Stimulated activated CD4-positive, alpha-beta T cell treated with anti-CD3 and anti-CD28 coated beads, Interleukin-4, amount 100 ng/mL, for 4 hours (primary cell): ENCODE results near the gene IDI1.
"Not testable (repeated sequence)": the region's sequence is repeated elsewhere in the genome, so short reads cannot be mapped to it uniquely, and the experiment has no call there.

Experiments
- DNase-seq, 2 experiments: peaks; one replicate each; pipeline ENCODE4 v3.0.0-alpha.2; 2020

IDI1 gene

DNA sequence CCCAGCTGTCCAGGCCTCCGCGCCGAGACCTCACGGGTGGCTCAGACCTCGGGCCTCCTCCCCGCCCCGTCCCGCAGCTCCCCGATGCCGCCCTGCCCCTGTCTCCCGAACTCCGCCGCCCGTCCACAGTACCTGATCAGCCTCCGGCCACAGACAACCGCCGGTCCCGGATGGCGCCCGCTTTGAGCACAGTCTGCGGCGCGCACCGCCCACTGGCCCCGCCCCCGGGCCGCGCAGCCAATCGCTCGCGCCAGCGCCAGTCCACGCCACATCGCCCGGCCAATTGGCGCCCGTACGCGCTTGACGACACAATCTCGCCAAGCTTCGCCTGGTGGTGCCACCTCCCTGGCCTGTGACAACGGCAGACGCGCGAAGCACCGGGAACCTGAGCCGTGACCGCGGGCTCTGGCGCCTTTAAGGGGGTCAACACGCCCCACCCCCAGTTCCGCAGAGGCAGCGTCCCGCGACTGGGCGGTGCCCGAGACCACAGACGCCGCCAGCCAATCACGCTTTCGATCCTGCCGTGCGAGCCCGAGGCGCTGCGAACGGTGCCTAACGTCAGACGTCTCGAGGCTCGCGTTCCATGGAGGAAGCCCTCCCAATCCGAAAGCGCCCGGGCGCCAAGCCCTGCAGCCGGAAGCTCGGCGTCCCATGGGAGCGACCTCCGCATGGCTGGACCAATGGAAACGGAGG lies at the start of gene IDI1:
Gene IDI1 (minus strand): TSS at position 388 of the 693 bp plus-strand sequence. CDS start 116 bp downstream, at position 272.
- peak; percentile 95 to 96 for DNase-seq

DNA sequence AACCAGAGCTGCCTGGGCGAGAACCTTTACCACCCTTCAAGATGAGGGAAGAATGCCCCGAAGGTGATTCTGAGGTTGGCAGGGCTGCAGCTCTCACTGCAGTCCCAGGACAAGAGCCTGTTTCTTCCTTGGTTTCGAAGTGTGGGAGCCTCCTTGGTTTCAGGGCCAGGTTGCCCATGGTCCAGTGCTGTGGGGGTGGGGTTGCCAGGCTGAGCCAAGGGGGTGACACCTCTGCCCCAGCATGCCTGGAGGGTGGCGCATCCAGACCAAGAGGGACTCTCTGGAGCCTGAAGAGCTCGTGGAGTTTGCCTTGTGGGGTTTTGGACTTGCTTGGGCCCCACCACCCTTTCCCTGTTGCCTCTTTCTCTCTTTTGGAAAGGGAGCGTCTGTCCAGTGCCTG lies 48.5 kb upstream of the IDI1 start:
- DNase-seq = no peak

DNA sequence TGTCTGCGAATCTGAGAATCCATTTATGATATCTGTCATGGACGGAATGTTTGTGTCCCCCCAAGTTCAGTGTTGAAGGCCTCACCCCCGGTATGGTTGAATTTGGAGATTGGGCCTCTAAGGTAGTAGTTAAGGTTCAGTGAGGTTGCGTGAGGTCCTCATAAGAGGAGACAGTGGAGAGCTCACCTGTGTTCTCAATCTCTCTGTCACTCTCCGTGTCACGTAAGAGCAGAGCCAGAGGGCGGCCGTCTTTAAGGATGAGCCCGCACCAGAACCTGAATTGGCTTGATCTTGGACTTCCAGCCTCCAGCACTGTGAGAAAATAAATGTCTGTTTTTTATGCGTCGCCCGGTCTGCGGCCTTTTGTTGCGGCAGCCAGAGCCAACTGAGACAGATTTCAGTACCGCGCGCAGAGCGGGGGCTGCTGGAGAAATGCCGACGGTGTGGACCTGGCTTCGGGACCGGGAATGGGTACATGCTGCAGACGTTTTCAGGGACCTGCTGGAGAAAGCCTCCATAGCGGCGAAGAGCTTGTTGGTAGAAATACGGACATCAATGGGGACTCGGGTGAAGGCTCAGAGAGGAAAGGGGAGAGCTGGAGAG lies 47.5 kb upstream of the IDI1 start:
- DNase-seq = no peak

DNA sequence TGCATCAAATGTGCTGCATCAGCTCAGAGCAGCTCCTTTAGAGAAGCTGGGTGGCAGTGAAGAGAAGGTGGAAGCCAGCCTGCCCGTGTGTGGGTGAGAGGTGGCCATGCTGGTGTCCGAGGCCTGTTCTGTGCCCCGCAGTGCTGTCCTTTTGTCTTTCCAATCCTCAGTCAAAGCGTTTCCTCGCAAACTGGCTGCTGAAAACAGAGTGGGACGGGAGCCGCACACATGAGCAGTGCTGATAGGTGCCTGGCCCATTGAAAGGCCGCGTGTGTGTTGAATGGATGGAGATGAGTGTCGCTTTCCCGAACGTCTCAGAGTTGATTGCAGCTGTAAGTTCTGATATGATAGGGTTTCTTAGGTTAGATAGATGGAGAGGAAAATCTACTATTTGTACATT lies 46.6 kb upstream of the IDI1 start:
- DNase-seq = no peak

DNA sequence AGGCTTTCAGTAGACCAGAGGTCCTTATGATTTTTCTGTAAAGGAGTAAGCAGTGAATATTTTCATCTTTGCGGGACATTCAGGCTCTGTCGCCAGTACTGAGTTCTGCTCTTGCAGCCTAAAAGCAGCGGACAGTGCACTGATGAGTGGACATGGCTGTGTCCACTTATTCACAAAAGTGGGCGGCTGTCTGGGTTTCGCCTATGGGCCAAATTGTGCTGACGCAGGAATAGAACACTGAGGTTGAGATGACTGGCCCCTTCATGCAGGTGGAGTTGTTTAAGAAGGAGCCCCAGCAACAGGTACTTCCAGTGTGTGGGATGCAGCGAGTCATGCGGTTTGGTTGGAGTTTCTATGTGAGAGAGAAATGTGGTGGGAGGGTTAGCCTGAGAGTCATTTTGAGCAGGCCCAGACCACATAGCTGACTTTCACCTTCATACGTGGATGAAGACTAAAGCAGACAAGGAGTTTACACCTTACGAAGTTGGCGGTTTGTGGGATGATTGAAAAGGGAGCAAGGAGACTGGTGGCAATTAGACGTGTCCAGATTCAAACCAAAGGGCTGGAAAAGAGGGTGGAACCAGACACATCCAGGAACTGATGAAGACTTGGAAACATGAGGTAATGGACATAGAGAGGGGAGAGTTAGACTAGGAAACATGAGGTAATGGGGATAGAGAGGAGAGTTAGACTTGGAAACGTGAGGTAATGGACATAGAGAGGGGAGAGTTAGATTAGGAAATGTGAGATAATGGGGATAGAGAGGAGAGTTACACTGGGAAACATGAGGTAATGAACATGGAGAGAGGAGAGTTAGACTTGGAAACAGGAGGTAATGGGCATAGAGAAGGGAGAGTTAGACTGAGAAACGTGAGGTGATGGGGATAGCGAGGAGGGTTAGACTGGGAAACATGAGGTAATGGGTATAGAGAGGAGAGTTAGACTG lies 45.5 kb upstream of the IDI1 start:
- peak; percentile 39 to 40 for DNase-seq

DNA sequence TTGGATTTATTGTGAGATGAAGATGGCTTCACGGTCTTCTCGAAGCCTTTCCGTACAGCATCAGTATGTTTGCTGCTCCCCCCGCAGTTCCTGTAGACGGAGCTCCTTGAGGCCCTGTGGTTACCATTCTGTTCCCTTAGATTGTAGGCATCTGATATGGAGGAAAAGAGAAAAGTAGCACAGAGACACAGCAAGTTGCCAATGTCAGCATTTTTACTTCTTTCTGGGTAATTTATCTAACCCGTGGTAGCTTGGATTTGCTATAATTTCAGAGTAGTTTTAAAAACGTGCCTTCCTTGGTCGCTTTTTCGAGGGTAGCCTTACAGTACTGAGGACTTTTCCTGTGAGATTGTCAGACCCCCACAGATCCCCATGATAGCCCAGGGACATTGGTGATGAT lies 44.8 kb upstream of the IDI1 start:
- DNase-seq = no peak

DNA sequence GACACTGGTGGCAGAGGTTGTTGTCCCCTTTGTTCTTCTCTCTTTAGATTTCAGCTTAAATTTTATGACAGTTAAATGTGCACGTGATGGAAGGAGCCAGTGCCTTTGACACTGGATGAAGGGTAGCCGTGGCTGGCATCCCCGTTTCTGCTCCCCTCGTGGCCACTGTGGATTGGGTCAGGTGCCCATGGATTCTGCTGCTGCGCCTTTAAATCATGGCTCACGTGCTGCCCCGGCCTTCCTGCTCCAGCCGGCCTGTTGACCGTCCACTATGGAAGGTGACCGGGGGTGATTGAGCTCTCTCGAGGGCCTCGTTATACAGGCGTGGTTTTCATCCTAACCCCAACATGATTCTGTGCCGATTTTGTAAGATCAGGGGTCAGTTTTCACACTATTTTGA lies 41.8 kb upstream of the IDI1 start:
- no peak for DNase-seq

DNA sequence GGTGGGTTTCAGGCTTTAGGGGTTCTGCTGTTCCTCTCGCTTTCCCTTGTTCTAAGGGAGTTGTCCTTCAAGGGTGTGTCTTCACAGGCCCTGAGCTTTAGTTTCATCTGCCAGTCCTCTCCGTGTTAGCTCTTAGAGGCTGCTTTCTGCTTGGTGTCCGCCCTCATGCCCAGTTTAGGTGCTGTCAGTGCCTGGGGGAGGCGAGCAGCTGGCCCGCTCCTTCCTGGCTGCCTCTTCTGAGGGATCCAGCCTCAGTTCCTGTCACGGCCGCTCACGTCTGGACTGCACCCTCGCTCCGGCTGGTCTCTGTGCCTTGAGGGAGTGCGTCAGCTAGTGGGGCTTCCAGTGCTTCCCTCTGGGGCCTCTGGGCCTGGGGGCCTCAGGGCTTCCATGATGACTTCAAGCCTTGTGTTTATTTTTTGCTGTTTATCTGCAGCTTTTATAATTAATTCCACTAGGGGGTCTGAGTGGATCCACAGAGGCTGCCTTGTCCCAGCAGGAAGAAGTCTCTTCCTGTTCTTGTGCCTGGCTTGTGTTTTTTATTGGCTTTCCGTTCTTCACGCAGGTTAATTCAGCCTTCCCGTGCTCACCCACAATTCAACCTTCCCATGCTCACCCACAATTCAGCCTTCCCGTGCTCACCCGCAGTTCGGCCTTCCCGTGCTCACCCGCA lies 40.2 kb upstream of the IDI1 start:
- DNase-seq = no peak

DNA sequence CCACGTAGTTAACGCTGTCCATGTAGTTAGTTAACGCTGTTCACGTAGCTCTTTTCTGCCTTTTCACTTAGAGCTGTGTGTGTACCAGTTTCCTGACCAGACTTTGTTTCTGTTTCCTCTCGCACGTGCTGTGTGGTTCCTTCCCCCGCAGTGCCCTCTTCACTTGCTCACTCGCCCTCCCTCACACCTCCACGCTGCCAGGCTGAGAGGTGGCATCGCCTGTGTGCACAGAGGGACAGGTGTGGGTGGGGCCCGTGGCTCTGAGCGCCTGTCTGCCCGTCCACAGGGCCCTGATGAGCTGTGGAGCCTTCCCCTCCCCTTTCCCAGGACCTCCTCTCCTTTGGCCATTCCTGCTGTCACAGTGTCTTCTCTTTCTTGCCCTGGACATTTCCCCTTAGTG lies 37.9 kb upstream of the IDI1 start:
- DNase-seq = no peak

DNA sequence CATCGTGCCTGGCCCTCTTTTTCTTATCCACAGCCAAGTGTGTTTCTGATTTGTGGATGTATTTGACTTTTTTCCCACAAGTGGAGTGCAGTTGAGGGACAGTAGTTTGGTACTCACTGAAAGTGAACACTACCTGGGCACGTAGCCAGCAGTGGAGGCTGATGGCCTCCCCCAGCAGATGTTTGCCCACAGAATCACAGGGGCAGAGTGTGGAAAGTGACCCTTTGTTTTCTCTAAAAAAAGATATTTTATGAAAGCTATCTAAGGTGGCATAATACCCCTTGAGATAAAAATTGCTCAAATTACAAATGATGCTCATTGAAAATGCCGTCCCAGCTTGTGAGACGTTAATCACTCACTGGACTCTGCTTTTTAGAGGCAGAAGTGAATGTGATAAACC lies 36.3 kb upstream of the IDI1 start:
- no peak for DNase-seq

DNA sequence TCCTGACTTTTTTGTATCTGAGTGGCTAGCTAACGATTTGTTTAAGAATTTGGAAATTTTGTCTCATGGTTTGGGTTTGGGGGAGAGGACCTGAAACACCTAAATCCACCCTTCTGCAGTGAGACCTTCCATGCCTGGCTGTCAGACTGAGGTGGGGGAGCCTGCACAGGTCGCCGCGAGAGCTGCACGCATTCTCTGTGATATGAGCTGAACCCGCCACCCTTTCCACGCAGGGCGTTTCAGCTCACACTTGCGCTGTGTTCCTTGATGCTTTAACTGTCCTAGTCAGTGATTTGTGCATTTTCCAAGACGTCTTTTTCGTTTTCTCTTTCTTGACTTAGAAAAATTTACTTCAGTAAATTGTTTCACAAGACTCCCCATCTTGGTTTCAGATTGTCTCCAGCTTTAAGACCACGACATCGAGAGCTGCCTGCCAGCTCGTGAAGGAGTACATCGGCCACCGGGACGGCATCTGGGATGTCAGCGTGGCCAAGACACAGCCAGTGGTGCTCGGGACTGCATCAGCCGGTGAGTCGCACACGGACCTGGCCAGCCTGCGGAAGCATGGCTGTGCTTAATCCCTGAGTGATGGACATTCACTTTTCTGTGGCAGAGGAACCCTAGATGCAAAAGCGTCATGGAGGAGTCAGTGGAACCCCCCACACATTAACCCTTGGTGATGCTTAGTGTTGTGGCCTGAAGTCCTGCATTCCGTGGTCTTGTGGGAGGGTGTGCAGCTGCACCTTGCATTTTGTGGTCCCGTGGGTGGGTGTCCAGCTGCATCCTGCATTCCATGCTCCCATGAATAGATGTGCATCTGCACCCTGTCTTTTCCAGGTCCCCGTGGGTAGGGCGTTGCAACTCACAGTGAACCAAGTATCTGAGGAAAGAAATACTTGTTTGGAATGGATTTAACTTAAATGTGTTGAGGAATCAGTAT lies 35.4 kb upstream of the IDI1 start:
- DNase-seq = no peak

DNA sequence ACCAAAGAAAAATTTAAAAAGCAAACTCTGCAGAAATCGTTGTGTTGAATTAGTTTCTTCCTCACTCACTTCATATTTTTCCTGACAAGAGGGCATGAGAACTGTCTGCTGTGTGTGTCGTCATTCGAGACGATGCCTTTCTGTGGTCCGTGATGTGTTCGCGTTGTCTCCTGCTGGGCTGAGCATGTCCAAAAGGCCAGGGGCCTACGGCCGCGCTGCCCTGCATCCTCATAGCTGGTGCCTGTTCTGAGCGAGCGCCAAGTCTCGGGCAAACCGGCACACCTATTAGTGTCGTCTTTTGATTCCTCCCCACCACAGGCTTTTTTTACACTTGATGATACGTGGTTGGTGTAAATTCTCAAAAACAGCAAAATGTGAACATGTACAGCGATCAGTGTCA lies 34.7 kb upstream of the IDI1 start:
- DNase-seq = no peak

DNA sequence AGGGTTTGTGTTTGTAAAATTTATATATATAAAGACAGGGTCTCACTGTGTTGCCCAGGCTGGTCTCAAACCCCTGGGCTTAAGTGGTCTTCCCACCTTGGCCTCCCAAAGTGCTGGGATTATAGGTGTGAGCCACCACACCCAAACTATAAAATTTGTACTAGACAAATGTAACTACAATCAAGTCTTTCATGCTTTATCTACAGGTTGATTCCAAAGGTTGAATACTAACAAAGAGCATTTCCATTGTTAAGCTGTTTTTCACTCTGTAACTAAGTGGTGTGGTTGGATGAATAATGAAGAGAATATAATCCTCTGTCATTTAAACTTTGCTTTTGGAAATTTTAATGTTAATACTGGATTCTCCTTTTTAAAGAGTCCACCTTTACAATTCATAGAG lies 29.7 kb upstream of the IDI1 start:
- DNase-seq = no peak

DNA sequence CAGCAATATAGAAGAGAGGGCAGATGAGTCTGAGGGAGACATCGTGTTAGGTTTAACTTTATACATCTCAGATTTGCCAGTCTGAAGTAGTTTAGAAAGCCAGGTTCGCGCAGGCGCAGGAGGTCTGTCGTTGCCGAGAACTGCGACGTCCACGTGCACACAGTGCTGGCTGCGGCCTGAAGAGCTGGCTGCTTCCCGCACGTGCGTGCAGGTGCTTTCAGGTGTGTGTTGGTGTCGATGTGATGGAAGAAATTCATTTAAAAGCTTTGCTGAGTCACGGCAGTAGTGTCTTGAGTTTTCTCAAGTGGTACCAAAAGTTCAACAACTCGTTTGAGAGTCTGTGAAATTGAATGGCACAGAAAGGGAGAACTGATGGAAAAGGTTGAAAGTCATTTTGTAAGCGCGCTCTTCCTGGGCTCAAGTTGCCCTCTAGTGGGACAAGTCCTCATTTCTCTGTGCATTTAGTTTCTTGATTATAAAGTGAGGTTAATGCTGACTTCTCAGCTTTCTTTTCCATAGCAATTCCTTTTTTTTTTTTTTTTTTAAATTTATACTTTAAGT lies 25.9 kb upstream of the IDI1 start:
- no peak for DNase-seq

DNA sequence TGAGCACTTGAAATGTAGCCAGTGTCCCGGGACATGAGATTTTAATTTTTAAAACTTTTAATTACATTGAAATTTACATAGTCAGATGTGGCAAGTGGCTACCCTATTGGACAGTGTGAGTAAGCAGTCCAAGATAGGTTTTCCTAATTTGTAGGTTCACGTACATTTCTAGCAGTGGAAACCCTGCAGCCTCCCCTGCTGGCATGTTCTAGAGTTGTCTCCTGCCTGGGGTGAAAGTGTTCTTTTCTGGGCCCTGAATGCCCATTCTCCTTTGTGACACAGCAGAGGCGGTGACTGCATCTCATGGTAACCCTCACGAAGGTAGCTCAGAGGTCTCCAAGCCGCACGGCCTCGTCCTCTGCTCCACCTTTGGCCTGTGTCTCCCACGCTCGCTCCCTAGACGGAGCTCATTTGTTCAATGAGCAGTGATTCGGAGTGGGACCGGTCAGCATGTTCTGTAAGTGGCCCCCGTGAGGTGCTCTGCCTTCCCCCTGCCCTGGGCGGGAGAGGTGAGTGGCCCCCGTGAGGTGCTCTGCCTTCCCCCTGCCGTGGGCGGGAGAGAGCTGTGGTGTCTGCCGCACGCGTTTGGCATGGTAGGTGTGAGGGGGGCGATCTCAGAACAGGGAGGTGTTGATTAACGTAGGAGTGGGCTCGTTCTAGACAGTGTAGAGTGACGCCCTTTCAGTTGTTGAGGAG lies 25.3 kb upstream of the IDI1 start:
- DNase-seq = no peak

DNA sequence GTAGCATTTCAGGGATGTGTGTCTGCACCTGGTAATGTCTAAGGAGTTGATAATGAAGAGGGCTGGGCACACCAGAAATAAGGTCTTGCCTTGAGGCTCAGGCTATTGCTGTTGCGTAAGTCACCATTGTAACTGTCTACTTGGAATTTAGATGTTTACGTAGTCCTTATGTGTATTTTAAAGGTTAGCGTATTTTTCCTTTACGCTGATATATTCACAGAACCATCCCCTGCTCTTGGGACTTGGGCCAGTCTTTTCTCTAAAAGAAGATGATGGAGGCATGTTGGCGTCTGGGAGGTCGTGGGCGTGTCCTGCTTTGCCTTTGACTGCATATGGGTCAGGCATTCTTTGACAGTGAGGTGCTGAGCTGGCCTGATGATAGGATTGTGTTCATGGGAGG lies 22.0 kb upstream of the IDI1 start:
- no peak for DNase-seq

DNA sequence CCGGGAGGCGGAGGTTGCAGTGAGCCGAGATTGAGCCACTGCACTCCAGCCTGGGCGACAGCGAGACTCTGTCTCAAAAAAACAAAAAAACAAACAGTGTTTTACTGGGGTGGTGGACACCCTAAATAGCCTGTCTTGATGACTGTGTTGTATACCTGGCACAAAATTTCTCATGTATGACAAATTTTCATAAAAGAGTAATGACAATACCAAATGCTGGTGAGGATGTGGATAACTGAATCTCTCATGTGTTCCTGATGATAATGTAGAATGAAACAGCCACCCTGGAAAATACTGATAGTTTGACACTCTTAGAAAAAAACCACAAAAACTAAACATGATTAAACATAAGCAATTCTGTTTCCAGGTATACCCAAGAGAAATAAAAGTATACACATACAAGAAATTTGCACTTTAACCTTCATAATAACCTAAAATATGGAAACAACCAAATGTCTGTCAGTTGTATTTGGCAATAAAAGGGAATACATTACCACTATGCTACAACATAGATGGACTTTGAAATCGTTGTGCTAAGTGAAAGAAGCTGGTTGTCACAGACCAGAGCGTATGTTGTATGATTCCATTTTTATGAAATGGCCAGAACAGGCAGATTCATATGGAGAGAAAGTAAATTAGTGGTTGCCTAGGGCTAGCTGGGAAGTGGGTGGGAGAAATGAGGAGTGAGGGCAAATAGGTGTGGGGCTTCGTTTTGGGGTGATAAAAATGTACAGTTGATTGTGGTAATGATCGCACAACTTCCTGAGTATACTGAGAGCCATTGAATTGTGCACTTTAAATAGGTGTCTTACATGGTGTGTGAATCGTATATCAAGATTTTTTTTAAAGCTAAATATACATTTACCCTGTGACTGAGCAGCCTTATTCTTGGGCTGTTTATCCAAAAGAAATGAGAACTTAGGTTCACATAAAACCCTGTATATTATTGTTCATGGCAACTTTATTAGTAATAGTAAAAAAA lies 19.8 kb upstream of the IDI1 start:
- no peak for DNase-seq

DNA sequence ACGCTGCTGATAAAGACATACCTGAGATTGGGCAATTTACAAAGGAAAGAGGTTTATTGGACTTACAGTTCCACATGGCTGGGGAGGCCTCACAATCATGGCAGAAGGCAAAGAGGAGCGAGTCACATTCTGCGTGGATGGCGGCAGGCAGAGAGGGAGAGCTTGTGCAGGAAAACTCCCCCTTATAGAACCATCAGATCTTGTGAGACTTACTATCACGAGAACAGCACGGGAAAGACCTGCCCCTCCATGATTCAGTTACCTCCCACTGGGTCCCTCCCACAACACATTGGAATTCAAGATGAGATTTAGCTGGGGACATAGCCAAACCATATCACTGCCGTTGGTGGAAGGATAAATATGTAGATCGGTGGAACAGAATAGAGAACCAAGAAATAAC lies 17.8 kb upstream of the IDI1 start:
- not testable (repeated sequence) for DNase-seq

DNA sequence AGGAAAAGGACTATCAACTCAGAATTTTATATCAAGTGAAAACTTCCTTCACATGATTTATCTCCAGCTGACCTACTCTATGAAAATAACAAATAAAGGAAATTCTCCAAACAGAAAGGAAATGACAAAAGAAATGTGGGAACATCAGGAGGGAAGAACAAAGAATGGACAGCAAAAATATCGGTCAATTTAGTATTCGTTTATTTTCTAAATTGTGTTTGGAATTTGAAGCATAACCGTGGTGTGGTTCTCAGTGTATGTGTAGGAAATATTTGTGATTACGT lies 16.0 kb upstream of the IDI1 start:
- no peak for DNase-seq

DNA sequence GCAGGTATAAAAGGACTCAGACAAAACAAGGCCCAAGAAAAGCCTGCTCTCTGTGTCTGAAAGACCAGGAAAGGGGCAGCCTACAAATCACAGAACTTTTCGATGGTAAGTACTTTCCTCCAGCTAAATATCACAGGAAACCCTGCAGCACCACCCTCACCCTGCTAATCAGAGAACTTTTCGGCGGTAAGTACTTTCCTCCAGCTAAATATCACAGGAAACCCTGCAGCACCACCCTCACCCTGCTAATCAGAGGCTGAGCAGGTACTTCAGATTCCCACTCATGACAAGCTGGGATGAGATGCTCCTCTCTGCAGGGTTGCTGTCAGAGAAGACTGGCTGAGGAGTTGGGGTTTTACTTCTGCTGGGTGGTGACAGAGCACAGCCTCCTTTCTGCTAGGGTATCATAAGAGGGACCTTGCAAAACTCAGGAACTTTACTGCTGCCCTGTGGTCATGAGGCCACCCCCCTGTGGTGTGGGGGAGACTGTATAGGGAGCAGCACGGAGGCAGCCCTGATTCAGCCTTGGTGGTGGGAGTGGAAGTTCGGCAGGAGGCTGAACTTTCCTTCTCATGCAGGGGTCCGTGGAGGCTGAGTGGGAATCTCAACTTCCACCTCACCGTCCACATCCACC lies 14.4 kb upstream of the IDI1 start:
- no peak for DNase-seq
